ENCODE data around the gene ACTR5.

DNA sequence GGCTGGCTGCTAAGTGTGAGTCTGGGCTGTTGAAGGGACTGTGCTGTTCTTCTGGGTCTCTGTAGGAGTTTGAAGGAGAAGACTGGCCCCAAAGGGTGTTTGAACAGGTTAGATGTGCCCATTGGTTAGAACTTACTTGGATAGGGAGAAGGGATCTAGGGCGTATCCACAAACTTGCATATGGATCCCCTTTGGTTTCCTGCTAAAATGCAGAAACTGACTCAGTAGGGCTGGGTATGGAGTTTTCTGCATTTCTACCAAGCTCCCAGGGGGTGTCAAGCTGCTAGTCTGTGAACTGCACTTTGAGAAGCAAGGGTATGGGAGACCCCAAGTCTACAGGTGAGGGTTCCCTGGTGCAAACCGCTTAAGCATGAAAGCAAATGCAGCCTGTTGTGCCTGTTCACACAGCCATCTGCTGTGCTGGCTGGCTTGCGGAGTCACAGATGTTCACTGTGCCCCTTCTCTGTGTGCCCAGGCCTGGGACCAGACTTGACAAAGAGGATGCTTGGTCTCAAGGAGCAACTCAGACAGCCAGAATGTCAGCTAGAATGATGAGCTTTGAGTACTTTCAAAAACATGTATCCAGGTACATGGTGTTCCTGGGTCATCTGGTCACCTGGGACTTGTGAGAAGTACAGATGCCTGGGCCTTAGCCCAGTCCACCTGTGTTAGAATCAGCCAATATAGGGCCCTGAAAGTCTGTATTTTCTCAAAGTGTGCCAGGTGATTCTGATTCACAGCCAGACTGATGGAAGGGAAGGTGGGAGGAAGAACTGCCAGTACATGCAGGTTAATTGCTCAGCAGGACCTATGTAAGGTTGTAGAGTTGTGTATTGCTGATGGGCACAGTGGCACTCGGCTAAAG lies 64.7 kb downstream of the ACTR5 start:
- TF ChIP-seq ZNF658 (tag by site-specific recombination; IDR thresholded peaks at IDR 0.05) (no peak), SP2 (tag by site-specific recombination; IDR thresholded peaks at IDR 0.05) (no peak), ZNF701 (tag by site-specific recombination; IDR thresholded peaks at IDR 0.05) (no peak)
- TF ChIP-seq, protein P1, sequence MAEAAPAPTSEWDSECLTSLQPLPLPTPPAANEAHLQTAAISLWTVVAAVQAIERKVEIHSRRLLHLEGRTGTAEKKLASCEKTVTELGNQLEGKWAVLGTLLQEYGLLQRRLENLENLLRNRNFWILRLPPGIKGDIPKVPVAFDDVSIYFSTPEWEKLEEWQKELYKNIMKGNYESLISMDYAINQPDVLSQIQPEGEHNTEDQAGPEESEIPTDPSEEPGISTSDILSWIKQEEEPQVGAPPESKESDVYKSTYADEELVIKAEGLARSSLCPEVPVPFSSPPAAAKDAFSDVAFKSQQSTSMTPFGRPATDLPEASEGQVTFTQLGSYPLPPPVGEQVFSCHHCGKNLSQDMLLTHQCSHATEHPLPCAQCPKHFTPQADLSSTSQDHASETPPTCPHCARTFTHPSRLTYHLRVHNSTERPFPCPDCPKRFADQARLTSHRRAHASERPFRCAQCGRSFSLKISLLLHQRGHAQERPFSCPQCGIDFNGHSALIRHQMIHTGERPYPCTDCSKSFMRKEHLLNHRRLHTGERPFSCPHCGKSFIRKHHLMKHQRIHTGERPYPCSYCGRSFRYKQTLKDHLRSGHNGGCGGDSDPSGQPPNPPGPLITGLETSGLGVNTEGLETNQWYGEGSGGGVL (tag by site-specific recombination; IDR thresholded peaks at IDR 0.05), result no peak
- TF ChIP-seq, protein P2, sequence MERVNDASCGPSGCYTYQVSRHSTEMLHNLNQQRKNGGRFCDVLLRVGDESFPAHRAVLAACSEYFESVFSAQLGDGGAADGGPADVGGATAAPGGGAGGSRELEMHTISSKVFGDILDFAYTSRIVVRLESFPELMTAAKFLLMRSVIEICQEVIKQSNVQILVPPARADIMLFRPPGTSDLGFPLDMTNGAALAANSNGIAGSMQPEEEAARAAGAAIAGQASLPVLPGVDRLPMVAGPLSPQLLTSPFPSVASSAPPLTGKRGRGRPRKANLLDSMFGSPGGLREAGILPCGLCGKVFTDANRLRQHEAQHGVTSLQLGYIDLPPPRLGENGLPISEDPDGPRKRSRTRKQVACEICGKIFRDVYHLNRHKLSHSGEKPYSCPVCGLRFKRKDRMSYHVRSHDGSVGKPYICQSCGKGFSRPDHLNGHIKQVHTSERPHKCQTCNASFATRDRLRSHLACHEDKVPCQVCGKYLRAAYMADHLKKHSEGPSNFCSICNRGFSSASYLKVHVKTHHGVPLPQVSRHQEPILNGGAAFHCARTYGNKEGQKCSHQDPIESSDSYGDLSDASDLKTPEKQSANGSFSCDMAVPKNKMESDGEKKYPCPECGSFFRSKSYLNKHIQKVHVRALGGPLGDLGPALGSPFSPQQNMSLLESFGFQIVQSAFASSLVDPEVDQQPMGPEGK (tag by site-specific recombination; IDR thresholded peaks at IDR 0.05), result no peak
- TF ChIP-seq, protein P3, sequence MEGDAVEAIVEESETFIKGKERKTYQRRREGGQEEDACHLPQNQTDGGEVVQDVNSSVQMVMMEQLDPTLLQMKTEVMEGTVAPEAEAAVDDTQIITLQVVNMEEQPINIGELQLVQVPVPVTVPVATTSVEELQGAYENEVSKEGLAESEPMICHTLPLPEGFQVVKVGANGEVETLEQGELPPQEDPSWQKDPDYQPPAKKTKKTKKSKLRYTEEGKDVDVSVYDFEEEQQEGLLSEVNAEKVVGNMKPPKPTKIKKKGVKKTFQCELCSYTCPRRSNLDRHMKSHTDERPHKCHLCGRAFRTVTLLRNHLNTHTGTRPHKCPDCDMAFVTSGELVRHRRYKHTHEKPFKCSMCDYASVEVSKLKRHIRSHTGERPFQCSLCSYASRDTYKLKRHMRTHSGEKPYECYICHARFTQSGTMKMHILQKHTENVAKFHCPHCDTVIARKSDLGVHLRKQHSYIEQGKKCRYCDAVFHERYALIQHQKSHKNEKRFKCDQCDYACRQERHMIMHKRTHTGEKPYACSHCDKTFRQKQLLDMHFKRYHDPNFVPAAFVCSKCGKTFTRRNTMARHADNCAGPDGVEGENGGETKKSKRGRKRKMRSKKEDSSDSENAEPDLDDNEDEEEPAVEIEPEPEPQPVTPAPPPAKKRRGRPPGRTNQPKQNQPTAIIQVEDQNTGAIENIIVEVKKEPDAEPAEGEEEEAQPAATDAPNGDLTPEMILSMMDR (tag by site-specific recombination; IDR thresholded peaks at IDR 0.05), result no peak

All from HEK293 (cell line).